ENCODE data around the gene RASAL2.
"Not testable (repeated sequence)": the region's sequence is repeated elsewhere in the genome, so short reads cannot be mapped to it uniquely, and the experiment has no call there.

The RASAL2 gene

GRCh38 chr1:178301141-178301540, 207.2 kb downstream of the RASAL2 start:
- DNase-seq = no peak

- DNase-seq = no peak
Measured at GRCh38 chr1:178307264-178307663, 213.4 kb downstream of the RASAL2 start.

- DNase-seq = no peak
Measured at GRCh38 chr1:178308438-178308837, 214.5 kb downstream of the RASAL2 start.

- DNase-seq = no peak
Measured at GRCh38 chr1:178310685-178311105, 216.8 kb downstream of the RASAL2 start.

GRCh38 chr1:178311164-178311563, 217.3 kb downstream of the RASAL2 start:
- no peak for DNase-seq

DNA sequence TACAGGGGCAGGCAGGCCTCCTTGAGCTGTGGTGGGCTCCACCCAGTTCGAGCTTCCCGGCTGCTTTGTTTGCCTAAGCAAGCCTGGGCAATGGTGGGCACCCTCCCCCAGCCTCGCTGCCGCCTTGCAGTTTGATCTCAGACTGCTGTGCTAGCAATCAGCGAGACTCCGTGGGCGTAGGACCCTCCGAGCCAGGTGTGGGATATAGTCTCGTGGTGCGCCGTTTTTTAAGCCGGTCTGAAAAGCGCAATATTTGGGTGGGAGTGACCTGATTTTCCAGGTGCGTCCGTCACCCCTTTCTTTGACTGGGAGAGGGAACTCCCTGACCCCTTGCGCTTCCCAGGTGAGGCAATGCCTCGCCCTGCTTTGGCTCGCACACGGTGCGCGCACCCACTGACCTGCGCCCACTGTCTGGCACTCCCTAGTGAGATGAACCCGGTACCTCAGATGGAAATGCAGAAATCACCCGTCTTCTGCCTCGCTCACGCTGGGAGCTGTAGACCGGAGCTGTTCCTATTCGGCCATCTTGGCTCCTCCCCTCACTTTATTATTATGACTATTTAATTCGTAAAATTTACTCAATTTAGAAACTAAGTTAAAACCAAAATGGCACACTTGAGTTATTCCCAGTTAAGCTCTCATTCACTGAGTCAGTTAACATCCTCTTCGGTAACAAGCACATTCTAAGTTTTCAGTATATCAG, 226.5 kb downstream of the RASAL2 start:
- not testable (repeated sequence) for DNase-seq

- no peak for DNase-seq
Measured at GRCh38 chr1:178323067-178323466, 229.2 kb downstream of the RASAL2 start.

- no peak for DNase-seq
Measured at GRCh38 chr1:178324003-178324402, 230.1 kb downstream of the RASAL2 start.

GRCh38 chr1:178328728-178329127, 234.8 kb downstream of the RASAL2 start:
- no peak for DNase-seq

DNA sequence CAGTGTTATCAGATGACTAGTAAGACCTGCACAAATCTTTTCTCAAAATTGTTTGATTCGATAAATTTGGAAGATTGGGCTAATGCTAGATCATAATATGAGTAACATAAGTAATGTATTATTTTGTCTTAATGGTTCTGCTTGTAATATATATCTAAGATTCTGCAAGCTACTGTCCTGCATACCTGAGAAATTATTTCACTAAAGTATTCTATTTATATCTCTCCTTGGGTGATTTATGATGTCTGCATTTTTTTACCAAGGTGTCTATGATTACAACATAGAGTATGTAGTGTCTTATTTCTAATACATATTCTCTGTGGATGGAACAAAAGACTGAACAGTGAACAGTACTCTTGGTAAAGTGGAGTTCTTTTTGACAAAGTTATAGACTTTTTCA, 236.2 kb downstream of the RASAL2 start:
- DNase-seq = no peak

DNA sequence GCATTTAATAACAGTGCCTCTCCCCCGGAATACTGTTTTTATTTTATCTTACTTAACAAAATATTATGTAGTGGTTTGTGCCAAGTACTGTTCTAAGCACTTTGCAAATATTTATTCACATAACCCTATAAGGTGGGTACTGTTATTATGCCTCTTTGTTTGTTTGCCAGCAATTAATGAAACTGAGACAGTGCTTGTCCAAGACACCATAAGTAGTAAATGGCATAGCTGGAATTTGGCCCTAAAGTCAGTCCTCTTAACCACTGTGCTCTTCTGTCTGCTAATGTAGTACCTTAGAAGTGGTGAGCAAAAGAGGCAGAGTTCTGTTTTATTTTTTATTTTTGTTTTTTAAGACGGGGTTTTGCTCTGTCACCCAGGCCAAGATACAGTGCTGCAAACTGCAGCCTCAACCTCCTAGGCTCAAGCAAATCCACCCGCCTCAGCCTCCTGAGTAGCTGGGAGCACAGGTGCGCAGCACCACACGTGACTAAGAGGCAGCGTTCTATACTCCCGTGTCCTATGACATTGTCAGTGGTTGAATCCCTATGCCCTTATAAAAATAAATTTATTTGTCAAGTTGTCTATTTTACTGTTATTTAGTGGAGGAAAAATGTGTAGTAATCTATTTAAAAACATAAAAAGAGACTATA, 237.1 kb downstream of the RASAL2 start:
- DNase-seq = no peak

GRCh38 chr1:178335426-178335825, 241.5 kb downstream of the RASAL2 start:
- no peak for DNase-seq

DNA sequence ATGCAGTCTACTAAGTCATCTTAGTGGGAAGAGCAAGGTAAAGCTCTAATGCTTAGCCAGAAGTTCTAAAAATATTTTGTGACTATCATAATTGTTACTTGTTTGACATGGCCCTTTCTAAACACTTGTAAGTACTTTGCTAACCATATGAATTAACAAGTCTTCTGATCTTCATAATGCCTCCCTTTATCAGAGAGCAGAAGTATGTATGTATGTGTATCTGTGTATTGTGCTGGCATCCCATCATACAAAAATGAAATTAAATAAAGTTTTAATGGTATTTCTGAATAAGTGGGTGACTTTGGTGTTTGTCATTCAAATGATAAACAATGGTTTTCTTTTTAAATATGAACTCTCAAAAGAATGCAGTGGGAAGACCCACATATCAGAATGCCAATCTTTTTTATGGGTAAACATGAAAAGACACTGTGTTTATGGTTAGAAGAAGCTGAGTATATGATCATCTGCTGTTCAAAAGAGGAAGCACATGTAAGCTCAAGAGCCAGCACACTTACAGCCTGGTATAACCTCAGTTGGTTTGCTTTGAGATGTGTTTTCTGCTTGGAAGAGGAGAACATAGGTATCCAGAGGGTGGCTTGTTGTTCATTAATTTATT, 243.3 kb downstream of the RASAL2 start:
- DNase-seq = no peak

- no peak for DNase-seq
Measured at GRCh38 chr1:178339834-178340233, 245.9 kb downstream of the RASAL2 start.

DNA sequence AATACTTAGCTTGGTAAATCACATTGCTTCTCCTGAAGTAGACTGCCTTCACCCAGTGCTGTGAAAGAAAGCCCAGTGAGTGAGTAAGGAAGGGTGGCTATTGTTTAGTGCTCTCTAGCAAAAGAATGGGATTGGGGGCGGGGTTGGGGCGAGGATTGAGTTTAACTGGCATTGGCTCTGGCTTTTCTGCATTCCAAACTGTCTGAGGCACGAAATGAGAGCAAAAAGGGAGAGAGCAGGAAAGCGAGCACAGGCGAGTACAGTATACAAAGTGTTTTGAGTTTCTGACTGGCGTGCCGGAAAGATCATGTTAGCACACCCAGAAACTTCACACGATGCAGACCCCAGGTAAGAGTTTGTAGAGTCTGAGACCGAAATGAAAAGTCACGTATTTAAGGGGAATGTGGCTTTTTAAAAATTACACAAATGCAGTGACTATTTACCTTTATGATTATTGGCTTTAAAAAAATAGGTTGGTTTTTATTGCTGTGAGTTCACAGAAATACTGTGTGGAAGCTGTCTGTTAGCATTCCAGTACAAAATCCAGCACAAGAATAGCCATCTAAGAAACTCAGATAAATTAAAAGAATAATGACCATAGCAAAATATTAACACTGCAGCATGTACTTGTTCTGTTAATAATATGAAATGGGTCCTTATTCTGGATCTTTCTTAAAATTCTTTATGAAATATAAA, 247.5 kb downstream of the RASAL2 start:
- DNase-seq = no peak

DNA sequence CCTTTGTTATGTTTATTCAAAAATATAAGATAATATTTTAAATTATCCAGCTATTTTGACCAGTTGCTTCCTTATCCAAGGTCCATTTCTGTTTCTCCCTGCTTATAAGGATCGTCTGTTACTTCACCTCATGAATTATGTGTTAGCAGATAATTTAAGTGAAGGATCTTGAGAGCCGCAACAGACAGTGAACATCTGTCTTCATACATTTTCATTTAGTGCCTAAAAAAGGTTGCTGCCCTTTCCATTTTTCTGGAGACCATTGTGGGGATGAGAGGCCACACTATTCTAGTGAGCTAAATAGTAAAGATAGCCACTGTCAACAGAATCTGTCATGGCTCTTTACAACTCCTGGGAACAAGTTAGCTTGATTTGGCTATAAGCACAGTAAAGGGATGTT, 248.8 kb downstream of the RASAL2 start:
- no peak for DNase-seq

DNA sequence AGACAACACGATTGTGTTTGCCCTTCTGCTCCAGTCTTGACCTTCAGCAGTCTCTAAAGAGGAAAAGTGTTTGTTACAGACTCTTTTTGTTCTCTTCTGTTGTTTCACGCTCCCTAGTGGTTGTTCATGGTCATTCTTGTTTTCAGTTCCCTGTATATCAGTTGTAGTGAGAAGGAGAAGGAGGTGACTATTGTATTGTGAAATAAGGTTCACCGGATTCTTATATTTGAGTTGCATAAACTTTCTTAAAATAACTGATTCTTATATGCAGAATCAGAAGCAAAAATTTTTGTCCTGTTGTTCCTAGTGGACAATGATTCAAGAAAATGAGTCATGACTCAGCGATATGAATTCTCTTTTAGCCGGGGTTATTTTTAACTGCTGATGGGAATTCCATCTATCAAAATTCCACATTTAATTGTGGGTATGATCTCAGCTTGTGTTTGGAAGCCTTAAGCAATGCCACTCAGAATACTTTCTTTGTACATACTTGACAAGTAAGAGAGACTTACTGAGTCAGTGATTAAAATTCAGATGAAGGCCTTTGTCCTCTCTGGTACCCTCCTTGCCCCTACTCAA, 250.7 kb downstream of the RASAL2 start:
- no peak for DNase-seq

- no peak for DNase-seq
Measured at GRCh38 chr1:178345238-178345637, 251.3 kb downstream of the RASAL2 start.

- no peak for DNase-seq
Measured at GRCh38 chr1:178345807-178346206, 251.9 kb downstream of the RASAL2 start.

DNA sequence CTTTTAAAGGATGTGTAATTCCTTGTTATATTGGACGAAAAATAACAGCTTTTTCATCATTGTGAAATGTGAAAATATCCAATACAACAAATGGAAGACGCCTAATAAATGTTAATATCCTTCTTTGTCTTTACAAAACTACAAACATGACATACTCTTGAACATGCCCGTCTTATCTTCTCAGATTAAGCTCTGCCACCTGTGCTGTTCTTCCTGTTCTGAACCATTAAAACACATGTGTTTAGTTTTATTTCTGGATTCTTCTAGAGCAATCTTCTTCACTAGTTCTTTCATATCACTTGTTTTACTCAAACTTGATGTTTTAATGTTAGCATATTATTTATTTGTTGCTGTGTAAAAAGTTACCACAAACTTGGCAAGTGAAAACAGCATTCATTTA, 255.9 kb downstream of the RASAL2 start:
- DNase-seq = no peak

DNA sequence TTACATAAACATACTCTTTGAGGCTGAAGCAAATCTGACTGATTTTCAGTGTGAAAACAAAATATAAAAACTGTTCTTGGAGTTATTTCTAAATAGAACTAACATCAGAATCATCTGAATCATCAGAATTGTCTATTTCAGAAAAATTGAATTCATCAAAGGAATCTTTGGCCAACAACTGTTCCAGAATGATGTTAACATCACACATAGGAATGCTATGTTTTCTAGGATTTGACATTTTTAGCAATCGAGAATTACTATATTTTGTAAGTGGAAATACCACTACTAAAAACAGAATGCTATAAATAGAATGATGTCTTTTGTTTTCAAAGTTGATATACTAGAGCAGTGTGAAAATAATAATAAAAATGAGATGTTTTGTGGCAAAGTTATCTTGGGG, 258.0 kb downstream of the RASAL2 start:
- not testable (repeated sequence) for DNase-seq

- DNase-seq = no peak
Measured at GRCh38 chr1:178352790-178353416, 259.0 kb downstream of the RASAL2 start.

DNA sequence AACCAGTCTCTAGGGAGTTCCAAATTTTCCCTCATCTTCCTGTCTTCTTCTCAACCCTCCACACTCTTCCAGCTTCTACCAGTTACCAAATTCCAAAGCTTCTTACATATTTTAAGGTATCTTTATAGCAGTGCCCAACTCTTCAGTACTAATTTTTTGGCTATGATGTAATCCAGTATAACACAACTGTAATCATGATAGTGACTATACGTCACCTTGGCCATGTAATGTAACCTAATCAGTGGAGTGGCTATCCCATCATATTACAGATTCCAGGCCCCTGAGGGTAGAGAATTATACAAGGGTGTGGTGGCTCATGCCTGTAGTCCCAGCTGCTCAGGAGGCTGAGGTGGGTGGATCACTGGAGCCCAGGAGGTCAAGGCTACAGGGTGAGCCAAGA, 259.6 kb downstream of the RASAL2 start:
- no peak for DNase-seq

Measured in cortex of kidney (tissue), 1 donor.